COLO668 (cell line): ENCODE data around the gene THY1.

ENCODE experiments used
- DNase-seq: peaks from one replicate; lab custom pipeline; 2025; ENCODE audit not compliant: unreplicated experiment; lab: John Stamatoyannopoulos, UW

The THY1 gene

GRCh38 chr11:119371067-119371601, 51.8 kb downstream of the THY1 start:
- DNase-seq, result no peak

- no peak for DNase-seq
Observed at GRCh38 chr11:119370486-119371046, 52.4 kb downstream of the THY1 start.

GRCh38 chr11:119369132-119369925, 53.6 kb downstream of the THY1 start:
- DNase-seq, result no peak

GRCh38 chr11:119368121-119369034, 54.6 kb downstream of the THY1 start:
- peak; percentile 86 for DNase-seq

- no peak for DNase-seq
Observed at GRCh38 chr11:119367661-119368120, 55.3 kb downstream of the THY1 start.
